SK-N-MC (cell line): ENCODE results near the gene RGS6.

ENCODE experiments used
- EZH2 ChIP-seq: fragments of 200-600 bp; sonication (generic); IDR thresholded peaks from one replicate; pipeline ENCODE4 v1.6.1; 2017; ENCODE audit warnings: antibody characterized with exemption
- FOXP2 ChIP-seq: optimal IDR thresholded peaks from 2 replicates; pipeline ENCODE3; 2011; ENCODE audit warnings: mild to moderate bottlenecking, moderate library complexity; ENCODE audit not compliant: insufficient read depth; ENCODE audit errors: extremely low read length, control extremely low read depth

GRCh38 chr14:72452774-72453173 is 520.5 kb downstream of the RGS6 start:
- TF ChIP-seq EZH2 (no peak), FOXP2 (no peak)
